Heart right ventricle (tissue), 16 donors: ENCODE measurements around the gene FXR2. TPM values are rescaled to one million over a fixed set of nuclear protein-coding genes. Genes with fewer than 3 reads are reported as not detected.
"Not testable (repeated sequence)": the region's sequence is repeated elsewhere in the genome, so short reads cannot be mapped to it uniquely, and the experiment has no call there.

ENCODE experiments used
- ATAC-seq, 8 donors: fragments of 200-7000 bp; cut with Tn5 transposase; one replicate each; pipeline ENCODE4 v1.9.1; 2020; ENCODE audit warnings: mild to moderate bottlenecking in 8 of 8, moderate library complexity in 8 of 8, moderate number of reproducible peaks in 1 of 8
- DNase-seq, 2 donors: peaks; one replicate each; pipeline ENCODE4 v3.0.0-alpha.2; 2020
- H3K27ac ChIP-seq, 10 donors: fragments of 200-600 bp; sonication (generic) in 2 of 10; one replicate each; pipeline versions ENCODE4 v1.5.0 to v1.8.0; 2020 to 2022; ENCODE audit warnings: mild to moderate bottlenecking in 3 of 10
- H3K27me3 ChIP-seq, 7 donors: fragments of 200-600 bp; one replicate each; pipeline ENCODE4 v1.8.0; 2021 to 2022; ENCODE audit warnings: mild to moderate bottlenecking in 2 of 7
- H3K36me3 ChIP-seq, 9 donors: fragments of 200-600 bp; sonication (generic) in 1 of 9; one replicate each; pipeline versions ENCODE4 v1.5.0 to v1.8.0; 2020 to 2022; ENCODE audit warnings: mild to moderate bottlenecking in 2 of 9
- H3K4me1 ChIP-seq, 9 donors: fragments of 200-600 bp; sonication (generic) in 1 of 9; one replicate each; pipeline versions ENCODE4 v1.5.0 to v1.8.0; 2020 to 2022; ENCODE audit warnings: mild to moderate bottlenecking in 4 of 9
- H3K4me3 ChIP-seq, 10 donors: fragments of 200-600 bp; sonication (generic) in 2 of 10; one replicate each; pipeline versions ENCODE4 v1.5.0 to v1.8.0; 2020 to 2022; ENCODE audit warnings: mild to moderate bottlenecking in 7 of 10, moderate library complexity in 2 of 10
- H3K9me3 ChIP-seq, 11 donors: fragments of 200-600 bp in 10 of 11; sonication (generic) in 2 of 11; one replicate each; pipeline versions ENCODE4 v1.5.0 to v1.8.0; 2013 to 2022; ENCODE audit warnings: mild to moderate bottlenecking in 2 of 11, control low read depth in 1 of 11, moderate library complexity in 1 of 11
- WGBS, 2 donors: extraction: QIAGEN DNeasy Blood & Tissue Kit; methylation state at CpG; one replicate each; pipeline ENCODE4 v1.1.7; 2013; ENCODE audit warnings: inconsistent platforms in 1 of 2; 5-methylcytosine and 5-hydroxymethylcytosine counted together
- intact Hi-C, 10 donors: fragments of 100-400 bp; cut with DNase I; formaldehyde crosslinking; loops; one replicate each; pipeline versions ENCODE4 v1.11.1 to v1.14.2; 2022
- polyA plus RNA-seq, 2 donors: library from polyadenylated mRNA; stranded (reverse); fragments of 200-250 nt; gene quantifications; one replicate each; pipeline ENCODE4 v1.2.3, GENCODE V29; 2013
- total RNA-seq, 10 donors: library from RNA; stranded (reverse); fragmentation: NEBNext Ultra II Directional in 3 of 10; extraction: Animal tissue kit (Norgen Biotek cat#: 25700) in 3 of 10; gene quantifications; one replicate each; pipeline versions ENCODE4 v1.2.1 to v1.2.4, GENCODE V29; 2021 to 2023
- TF ChIP-seq, protein P1 (sequence below), 9 donors: fragments of 200-600 bp; sonication (generic) in 2 of 9; IDR thresholded peaks; one replicate each; pipeline versions ENCODE4 v1.5.0 to v1.8.0; 2021 to 2022; ENCODE audit warnings: antibody characterized with exemption in 9 of 9, mild to moderate bottlenecking in 5 of 9, moderate library complexity in 1 of 9
- donor health status: Arrhythmogenic right ventricular cardiomyopathy.
- donor health status: ischemic (EF 13 %, LVEDD 7.1; RV severe dilation, severe dysfunction).
- donor health status: healthy with polysubstance abuse.
- donor health status: DM: no; HTN: yes; CAD: no.
- donor health status: DM: no; HTN: no; CAD: no.
- donor health status: ischemic (EF 25% LVEDD 6.9; RV normal size, moderate dysfunction).
- donor health status: ischemic (EF 25% LVEDD 5.7; RV mildly dilated, moderate dysfunction).
- donor health status: healthy.
- donor health status: DM: yes; HTN: yes; CAD: no.
- donor health status: Ischemic cardiomyopathy.
- donor health status: ischemic (EF 35%, LVEDD 5.7; RV mildly dilated, moderate dysfunction).
- donor health status: nonischemic (EF 11% LVEDD 7.7; RV severe dilation, severe dysfunction).
- donor health status: DM: yes; HTN: yes; CAD: no.
- donor health status: PGD.
- donor health status: ischemic (EF 29% LVEDD 5.4; RV normal size, mild dysfunction).
- donor health status: nonischemic (EF 23%, LVEDD 6.1; RV moderate dilation, normal function).

Gene FXR2
- total and polyA plus RNA-seq, 12 donors: 52.2 to 111 (median 90.5) TPM

DNA sequence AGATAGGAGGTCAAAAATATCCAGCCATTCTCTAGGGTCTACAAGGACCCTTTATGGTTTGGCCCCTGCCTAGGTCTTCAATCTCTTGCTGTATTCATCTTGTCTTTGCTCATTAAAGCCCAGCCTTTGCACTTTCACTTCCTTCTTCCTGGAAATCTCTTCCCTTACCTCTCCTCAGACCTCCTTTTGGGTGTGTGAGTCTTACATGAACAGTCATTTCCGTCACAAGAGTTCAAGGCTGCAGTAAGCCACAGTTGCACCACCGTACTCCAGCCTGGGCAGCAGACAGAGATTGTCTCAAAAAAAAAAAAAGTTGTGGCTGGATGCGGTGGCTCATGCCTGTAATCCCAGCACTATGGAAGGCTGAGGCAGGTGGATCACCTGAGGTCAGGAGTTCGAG is 30.1 kb upstream of the FXR2 start:
- Histone ChIP-seq H3K27ac (no peak overlapping the region), H3K27me3 (peaks cover 0 to 22% (median 12%) of the 10 kb centered on the region in 7 donors), H3K9me3 (no peaks in the 10 kb centered on the region), H3K36me3 (no peaks in the 10 kb centered on the region), H3K4me1 (peaks cover 0 to 4% (median 0%) of the 10 kb centered on the region in 9 donors), H3K4me3 (no peak overlapping the region)
- WGBS, 2 donors: 78 to 90% methylated on average over 4 of the region's 4 CpGs
- DNase-seq (no peak), ATAC-seq (no peak)
- TF ChIP-seq, protein P1, sequence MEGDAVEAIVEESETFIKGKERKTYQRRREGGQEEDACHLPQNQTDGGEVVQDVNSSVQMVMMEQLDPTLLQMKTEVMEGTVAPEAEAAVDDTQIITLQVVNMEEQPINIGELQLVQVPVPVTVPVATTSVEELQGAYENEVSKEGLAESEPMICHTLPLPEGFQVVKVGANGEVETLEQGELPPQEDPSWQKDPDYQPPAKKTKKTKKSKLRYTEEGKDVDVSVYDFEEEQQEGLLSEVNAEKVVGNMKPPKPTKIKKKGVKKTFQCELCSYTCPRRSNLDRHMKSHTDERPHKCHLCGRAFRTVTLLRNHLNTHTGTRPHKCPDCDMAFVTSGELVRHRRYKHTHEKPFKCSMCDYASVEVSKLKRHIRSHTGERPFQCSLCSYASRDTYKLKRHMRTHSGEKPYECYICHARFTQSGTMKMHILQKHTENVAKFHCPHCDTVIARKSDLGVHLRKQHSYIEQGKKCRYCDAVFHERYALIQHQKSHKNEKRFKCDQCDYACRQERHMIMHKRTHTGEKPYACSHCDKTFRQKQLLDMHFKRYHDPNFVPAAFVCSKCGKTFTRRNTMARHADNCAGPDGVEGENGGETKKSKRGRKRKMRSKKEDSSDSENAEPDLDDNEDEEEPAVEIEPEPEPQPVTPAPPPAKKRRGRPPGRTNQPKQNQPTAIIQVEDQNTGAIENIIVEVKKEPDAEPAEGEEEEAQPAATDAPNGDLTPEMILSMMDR (IDR thresholded peaks at IDR 0.05): no peak
- intact Hi-C loops: no loop called here

DNA sequence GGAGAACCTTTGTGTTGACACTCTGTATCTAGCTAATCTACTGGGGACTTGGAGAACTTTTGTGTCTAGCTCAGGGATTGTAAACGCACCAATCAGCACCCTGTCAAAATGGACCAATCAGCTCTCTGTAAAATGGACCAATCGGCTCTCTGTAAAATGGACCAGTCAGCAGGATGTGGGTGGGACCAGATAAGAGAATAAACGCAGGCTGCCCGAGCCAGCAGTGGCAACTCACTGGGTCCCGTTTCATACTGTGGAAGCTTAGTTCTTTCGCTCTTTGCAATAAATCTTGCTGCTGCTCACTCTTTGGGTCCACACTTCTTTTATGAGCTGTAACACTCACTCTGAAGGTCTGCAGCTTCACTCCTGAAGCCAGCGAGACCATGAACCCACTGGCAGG is 26.9 kb upstream of the FXR2 start:
- H3K4me1 ChIP-seq, H3K27ac ChIP-seq, intact Hi-C loops, H3K4me3 ChIP-seq, H3K36me3 ChIP-seq, DNase-seq, ATAC-seq, H3K9me3 ChIP-seq: not testable (repeated sequence)
- peaks cover 0 to 13% (median 0%) of the 10 kb centered on the region in 7 donors for H3K27me3 ChIP-seq
- 61 to 62% methylated on average over 7 of the region's 7 CpGs for WGBS, 2 donors

- Histone ChIP-seq H3K9me3 (no peaks in the 10 kb centered on the region), H3K27ac (no peak overlapping the region), H3K4me3 (no peak overlapping the region), H3K27me3 (peaks cover 0 to 10% (median 0%) of the 10 kb centered on the region in 7 donors), H3K36me3 (no peaks in the 10 kb centered on the region), H3K4me1 (peaks cover 0 to 4% (median 0%) of the 10 kb centered on the region in 9 donors)
- TF ChIP-seq, protein P1 (IDR thresholded peaks at IDR 0.05): no peak
- ATAC-seq (no peak), DNase-seq (no peak)
- intact Hi-C loops: no loop called here
- WGBS, 2 donors: 94 to 97% methylated on average over 26 of the region's 26 CpGs
Observed at GRCh38 chr17:7640783-7641182, 26.1 kb upstream of the FXR2 start.

DNA sequence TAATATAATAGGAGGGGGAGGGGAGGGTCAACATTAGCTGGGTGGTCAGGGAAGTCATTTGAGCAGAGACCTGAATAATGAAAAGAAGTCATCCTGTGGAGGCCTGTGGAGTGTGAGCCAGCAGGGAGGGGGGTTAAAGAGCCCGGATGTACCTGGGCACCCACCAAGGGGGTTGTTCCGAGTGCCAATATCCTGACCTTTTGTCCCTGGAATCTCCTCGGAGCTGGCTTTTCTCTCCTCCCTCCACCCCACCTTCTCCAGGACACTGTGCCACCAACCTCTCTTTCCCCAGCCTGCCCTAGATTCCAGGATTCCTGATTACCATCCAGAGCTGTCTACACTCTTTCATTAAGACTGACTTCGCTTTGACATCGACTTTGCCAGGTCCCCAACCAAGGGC is 21.5 kb upstream of the FXR2 start:
- no peaks in the 10 kb centered on the region for H3K36me3 ChIP-seq
- H3K27ac ChIP-seq: no peak overlapping the region
- H3K4me3 ChIP-seq: no peak overlapping the region
- intact Hi-C loops: loop anchor here in 1 of 10 donors (10.0 kb wide), 1 partner anchor 59 kb away; no protein-coding TSS in a partner anchor
- WGBS, 2 donors: 53 to 63% methylated on average over 5 of the region's 5 CpGs
- H3K4me1 ChIP-seq: peaks cover 0 to 16% (median 0%) of the 10 kb centered on the region in 9 donors
- H3K27me3 ChIP-seq: no peaks in the 10 kb centered on the region
- ATAC-seq (no peak), DNase-seq (no peak)
- no peaks in the 10 kb centered on the region for H3K9me3 ChIP-seq
- TF ChIP-seq, protein P1 (IDR thresholded peaks at IDR 0.05): no peak

DNA sequence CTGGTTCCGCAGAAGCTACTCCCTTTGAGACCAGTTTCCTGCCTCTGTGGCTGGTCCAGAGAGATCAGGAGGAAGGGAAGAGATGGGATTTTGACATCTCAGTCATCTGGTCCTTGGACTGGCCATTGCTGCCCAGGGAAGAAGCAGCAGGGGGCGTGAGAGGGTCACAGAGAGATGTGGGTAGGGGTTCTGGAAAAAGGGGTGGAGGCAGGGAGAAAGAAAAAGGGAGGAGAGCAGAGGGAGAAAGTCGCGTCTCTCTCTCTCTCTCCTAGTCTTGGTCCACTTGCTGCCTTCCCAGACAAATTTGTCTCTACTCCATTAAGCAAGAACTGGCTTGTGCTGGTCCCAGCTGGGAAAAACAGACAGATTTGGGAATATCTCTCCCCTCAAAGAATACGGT is 19.7 kb upstream of the FXR2 start:
- no peaks in the 10 kb centered on the region for H3K36me3 ChIP-seq
- no peaks in the 10 kb centered on the region for H3K9me3 ChIP-seq
- H3K27ac ChIP-seq: no peak overlapping the region
- intact Hi-C loops: loop anchor here in 7 of 10 donors (1.0 to 10.0 kb wide), 3 partner anchors 53 to 60 kb away; partner anchors contain the start of genes WRAP53 (in 6 of the 7) and TP53 (in 5 of the 7)
- DNase-seq (peak; percentile 62 to 66), ATAC-seq (peak in 6 of 8 donors; percentile 47 to 78 (median 53))
- peaks cover 0 to 18% (median 0%) of the 10 kb centered on the region in 9 donors for H3K4me1 ChIP-seq
- H3K4me3 ChIP-seq: no peak overlapping the region
- TF ChIP-seq, protein P1 (IDR thresholded peaks at IDR 0.05): peak in 8 of 9 donors; percentile 16 to 67 (median 55)
- no peaks in the 10 kb centered on the region for H3K27me3 ChIP-seq
- 17 to 22% methylated on average over 5 of the region's 5 CpGs for WGBS, 2 donors
